Raji (cell line): Measurements from ENCODE around the gene LHFPL2.

Experiments
- POLR2A ChIP-seq: IDR thresholded peaks from 2 replicates; pipeline ENCODE4 v1.6.1; 2011; ENCODE audit warnings: low read depth, low read length, control low read depth; ENCODE audit not compliant: insufficient read depth

Gene LHFPL2

DNA sequence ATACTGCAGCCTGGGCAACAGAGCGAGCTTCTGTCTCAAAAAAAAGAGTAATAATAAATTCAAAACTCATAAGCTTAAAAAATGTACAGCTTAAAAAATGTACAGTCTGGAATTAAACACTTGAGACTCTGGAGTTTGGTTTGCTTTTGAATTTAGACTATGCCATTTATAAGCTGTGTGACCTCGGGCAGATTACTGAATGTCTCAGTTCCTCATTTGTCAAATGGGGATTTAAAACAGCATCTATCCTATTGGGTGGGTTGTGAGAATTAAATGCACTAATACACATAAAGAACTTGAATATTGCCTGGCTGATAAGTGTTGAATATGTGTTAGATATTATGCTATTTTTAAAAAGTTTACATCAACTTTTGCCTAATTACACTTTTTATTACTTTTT lies 189.7 kb downstream of the LHFPL2 start:
- TF ChIP-seq POLR2A = no peak

- no peak for TF ChIP-seq POLR2A
Measured at GRCh38 chr5:78449103-78449502, 199.5 kb downstream of the LHFPL2 start.

- TF ChIP-seq POLR2A = no peak
Measured at GRCh38 chr5:78447775-78448424, 200.7 kb downstream of the LHFPL2 start.
